Chondrocyte (in vitro differentiated cells): ENCODE results near the gene NPIPA3. TPM values are rescaled to one million over a fixed set of nuclear protein-coding genes. Genes with fewer than 3 reads are reported as not detected.
"Not testable (repeated sequence)": the region's sequence is repeated elsewhere in the genome, so short reads cannot be mapped to it uniquely, and the experiment has no call there.

Experiments
- DNase-seq: peaks from one replicate; pipeline ENCODE4 v3.0.0; 2021; ENCODE audit warnings: mixed read lengths, low spot score
- H3K27ac Mint-ChIP-seq: one replicate; pipeline ENCODE4 v1.8.0; 2021; ENCODE audit warnings: mild to moderate bottlenecking, moderate library complexity, mixed read lengths; ENCODE audit not compliant: unreplicated experiment
- H3K27me3 Mint-ChIP-seq: 2 replicates; pipeline ENCODE4 v1.8.0; 2021; ENCODE audit warnings: low read depth, mixed read lengths
- H3K36me3 Mint-ChIP-seq: 2 replicates; pipeline ENCODE4 v1.8.0; 2021; ENCODE audit warnings: low read depth, mixed read lengths
- H3K4me1 Mint-ChIP-seq: 2 replicates; pipeline ENCODE4 v1.8.0; 2021; ENCODE audit warnings: low read depth, mild to moderate bottlenecking, mixed read lengths
- H3K4me3 Mint-ChIP-seq: one replicate; pipeline ENCODE4 v1.8.0; 2021; ENCODE audit warnings: mild to moderate bottlenecking, moderate library complexity, mixed read lengths; ENCODE audit not compliant: unreplicated experiment
- H3K9me3 Mint-ChIP-seq: 2 replicates; pipeline ENCODE4 v1.8.0; 2021; ENCODE audit warnings: low read depth, mixed read lengths
- CTCF ChIP-seq: fragments of 200-600 bp; sonication (generic); IDR thresholded peaks from 2 replicates; pipeline ENCODE4 v1.5.0; 2021; ENCODE audit warnings: antibody characterized with exemption, mild to moderate bottlenecking, moderate library complexity
- total RNA-seq: library from RNA; stranded (reverse); gene quantifications from 3 replicates; pipeline ENCODE4 v1.2.1, GENCODE V29; 2021

NPIPA3 gene
- total RNA-seq, 1 donor from 2014 or later: not detected

- no peak for TF ChIP-seq CTCF
- Mint-ChIP-seq H3K9me3 (no peaks in the 10 kb centered on the region), H3K27me3 (peaks cover 2% of the 10 kb centered on the region), H3K4me3 (no peak overlapping the region), H3K27ac (no peak overlapping the region), H3K4me1 (peaks cover 4% of the 10 kb centered on the region), H3K36me3 (peaks cover 3% of the 10 kb centered on the region)
- DNase-seq: no peak
Measured at GRCh38 chr16:14682121-14682520, 21.1 kb upstream of the NPIPA3 start.

- H3K9me3 Mint-ChIP-seq, H3K36me3 Mint-ChIP-seq, H3K27me3 Mint-ChIP-seq, H3K4me1 Mint-ChIP-seq, H3K4me3 Mint-ChIP-seq, DNase-seq: not testable (repeated sequence)
- H3K27ac Mint-ChIP-seq: peak overlapping the region; percentile 32
Measured at GRCh38 chr16:14685870-14686793, 17.1 kb upstream of the NPIPA3 start.

- H3K4me1 Mint-ChIP-seq, DNase-seq, H3K27me3 Mint-ChIP-seq, H3K36me3 Mint-ChIP-seq, H3K4me3 Mint-ChIP-seq, H3K9me3 Mint-ChIP-seq, H3K27ac Mint-ChIP-seq: not testable (repeated sequence)
Measured at GRCh38 chr16:14694129-14694528, 9.1 kb upstream of the NPIPA3 start, which contains the start of gene PLA2G10. Gene PLA2G10 (minus strand): TSS chr16:14694308. CDS start chr16:14694229, 79 bp downstream.

- H3K27me3 Mint-ChIP-seq, H3K27ac Mint-ChIP-seq, H3K9me3 Mint-ChIP-seq, H3K36me3 Mint-ChIP-seq, H3K4me1 Mint-ChIP-seq, H3K4me3 Mint-ChIP-seq, DNase-seq: not testable (repeated sequence)
Measured at GRCh38 chr16:14701859-14702258, 1.4 kb upstream of the NPIPA3 start.

- not testable (repeated sequence) for H3K27ac Mint-ChIP-seq, H3K36me3 Mint-ChIP-seq, H3K9me3 Mint-ChIP-seq, H3K4me3 Mint-ChIP-seq, DNase-seq, H3K4me1 Mint-ChIP-seq, H3K27me3 Mint-ChIP-seq
Measured at GRCh38 chr16:14702672-14703071, 539 bp upstream of the NPIPA3 start.

GRCh38 chr16:14733233-14733632 is 30.0 kb downstream of the NPIPA3 start:
- not testable (repeated sequence) for H3K36me3 Mint-ChIP-seq, H3K27me3 Mint-ChIP-seq, H3K4me1 Mint-ChIP-seq, H3K4me3 Mint-ChIP-seq, DNase-seq, H3K27ac Mint-ChIP-seq, H3K9me3 Mint-ChIP-seq

- not testable (repeated sequence) for H3K9me3 Mint-ChIP-seq, H3K36me3 Mint-ChIP-seq, H3K27ac Mint-ChIP-seq, H3K27me3 Mint-ChIP-seq, DNase-seq, H3K4me1 Mint-ChIP-seq, H3K4me3 Mint-ChIP-seq
Measured at GRCh38 chr16:14740832-14741385, 37.7 kb downstream of the NPIPA3 start.

- not testable (repeated sequence) for H3K36me3 Mint-ChIP-seq, H3K4me1 Mint-ChIP-seq, H3K9me3 Mint-ChIP-seq, H3K27me3 Mint-ChIP-seq, DNase-seq, H3K27ac Mint-ChIP-seq, H3K4me3 Mint-ChIP-seq
Measured at GRCh38 chr16:14741794-14742193, 38.6 kb downstream of the NPIPA3 start.

GRCh38 chr16:14742273-14743128 is 39.3 kb downstream of the NPIPA3 start, which contains the start of gene NPIPA2:
Gene NPIPA2 (plus strand): TSS chr16:14742533. CDS start chr16:14748066, 5,533 bp downstream.
- H3K4me1 Mint-ChIP-seq, H3K9me3 Mint-ChIP-seq, H3K27ac Mint-ChIP-seq, H3K27me3 Mint-ChIP-seq, DNase-seq, H3K4me3 Mint-ChIP-seq, H3K36me3 Mint-ChIP-seq: not testable (repeated sequence)

GRCh38 chr16:14773654-14774053 is 70.4 kb downstream of the NPIPA3 start:
- not testable (repeated sequence) for H3K4me1 Mint-ChIP-seq, DNase-seq, H3K27me3 Mint-ChIP-seq, H3K4me3 Mint-ChIP-seq, H3K9me3 Mint-ChIP-seq, H3K27ac Mint-ChIP-seq, H3K36me3 Mint-ChIP-seq

- not testable (repeated sequence) for H3K9me3 Mint-ChIP-seq, H3K27ac Mint-ChIP-seq, H3K4me1 Mint-ChIP-seq, H3K4me3 Mint-ChIP-seq, H3K36me3 Mint-ChIP-seq, DNase-seq, H3K27me3 Mint-ChIP-seq
Measured at GRCh38 chr16:14775624-14776023, 72.4 kb downstream of the NPIPA3 start.
